ENCODE results near the gene MAP3K7CL.
"Not testable (repeated sequence)": the region's sequence is repeated elsewhere in the genome, so short reads cannot be mapped to it uniquely, and the experiment has no call there.

Gene MAP3K7CL

GRCh38 chr21:29135481-29135880 lies 5.0 kb downstream of the MAP3K7CL start:
- DNase-seq, result no peak

GRCh38 chr21:29136033-29136432 lies 5.6 kb downstream of the MAP3K7CL start:
- DNase-seq, result no peak

GRCh38 chr21:29144736-29145353 lies 14.4 kb downstream of the MAP3K7CL start:
- no peak for DNase-seq

- no peak for DNase-seq
Observed at GRCh38 chr21:29145354-29145782, 14.9 kb downstream of the MAP3K7CL start.

- no peak for DNase-seq
Observed at GRCh38 chr21:29145852-29146453, 15.5 kb downstream of the MAP3K7CL start.

GRCh38 chr21:29146726-29147125 lies 16.3 kb downstream of the MAP3K7CL start:
- no peak for DNase-seq

- DNase-seq, result no peak
Observed at GRCh38 chr21:29148530-29148929, 18.1 kb downstream of the MAP3K7CL start.

- DNase-seq, result no peak
Observed at GRCh38 chr21:29149808-29150425, 19.5 kb downstream of the MAP3K7CL start.

GRCh38 chr21:29151931-29152330 lies 21.5 kb downstream of the MAP3K7CL start:
- no peak for DNase-seq

- DNase-seq, result no peak
Observed at GRCh38 chr21:29152916-29153315, 22.5 kb downstream of the MAP3K7CL start.

GRCh38 chr21:29154270-29154669 lies 23.8 kb downstream of the MAP3K7CL start:
- DNase-seq, result no peak

GRCh38 chr21:29155118-29155932 lies 24.9 kb downstream of the MAP3K7CL start:
- DNase-seq, result no peak

- DNase-seq, result no peak
Observed at GRCh38 chr21:29155933-29156260, 25.5 kb downstream of the MAP3K7CL start.

GRCh38 chr21:29157080-29157479 lies 26.6 kb downstream of the MAP3K7CL start:
- DNase-seq, result no peak

- no peak for DNase-seq
Observed at GRCh38 chr21:29159842-29160241, 29.4 kb downstream of the MAP3K7CL start.

GRCh38 chr21:29162825-29163224 lies 32.4 kb downstream of the MAP3K7CL start:
- not testable (repeated sequence) for DNase-seq

GRCh38 chr21:29163341-29164115 lies 33.1 kb downstream of the MAP3K7CL start:
- no peak for DNase-seq

GRCh38 chr21:29164323-29164942 lies 34.0 kb downstream of the MAP3K7CL start:
- no peak for DNase-seq

- no peak for DNase-seq
Observed at GRCh38 chr21:29166323-29166722, 35.9 kb downstream of the MAP3K7CL start.

GRCh38 chr21:29166853-29167252 lies 36.4 kb downstream of the MAP3K7CL start:
- no peak for DNase-seq

- DNase-seq, result not testable (repeated sequence)
Observed at GRCh38 chr21:29167481-29167880, 37.0 kb downstream of the MAP3K7CL start.

GRCh38 chr21:29168891-29169315 lies 38.5 kb downstream of the MAP3K7CL start:
- DNase-seq, result no peak

Data from activated naive CD4-positive, alpha-beta T cell treated with anti-CD3 and anti-CD28 coated beads, Interleukin-2, amount 50 U/mL, for 16 hours (primary cell).